GM12878 (cell line): ENCODE measurements around the gene CUEDC1. TPM values are rescaled to one million over a fixed set of nuclear protein-coding genes. Genes with fewer than 3 reads are reported as not detected.
A peak's percentile ranks its signal among the peaks of the same experiment; 100 is the strongest.

ENCODE experiments used
- ATAC-seq: fragments of 200-7000 bp; cut with Tn5 transposase; 3 replicates; pipeline ENCODE4 v1.9.1; 2020; ENCODE audit warnings: mild to moderate bottlenecking, moderate library complexity
- BruUV-seq: library from RNA; stranded (reverse); fragments of 400-500 nt; replicated peaks from 2 replicates; lab custom pipeline; 2021; lab: Mats Ljungman, UMichigan
- CTCF ChIA-PET: fragments of 300-600 bp; sonication (Branson Sonifier 250); formaldehyde crosslinking; extraction: SDS; loops from one replicate; lab custom pipeline; 2021; ENCODE audit warnings: inconsistent platforms; lab: Yijun Ruan, JAX
- POLR2A ChIA-PET: fragments of 350-600 bp; formaldehyde crosslinking; extraction: SDS; loops from one replicate; lab custom pipeline; 2021; ENCODE audit warnings: inconsistent platforms; lab: Charles Lee
- RAD21 ChIA-PET: fragments of 300-600 bp; sonication (Branson Sonifier 250); formaldehyde crosslinking; loops from one replicate; lab custom pipeline; 2023; ENCODE audit warnings: antibody characterized with exemption; ENCODE audit not compliant: unreplicated experiment; lab: Charles Lee
- SMC1A ChIA-PET: fragments of 300-600 bp; sonication (Branson Sonifier 250); formaldehyde crosslinking; loops from one replicate; lab custom pipeline; 2023; ENCODE audit not compliant: unreplicated experiment, uncharacterized antibody; lab: Charles Lee
- DNase-seq: peaks from one replicate; pipeline ENCODE4 v3.0.0-alpha.2; 2011; ENCODE audit warnings: low read depth, low spot score
- FAIRE-seq: peaks from 3 replicates; lab custom pipeline; 2011; peaks lifted over from hg19 to GRCh38; lab: Jason Lieb, UNC
- H2AFZ ChIP-seq: 2 replicates; pipeline ENCODE4 v1.6.0; 2011; ENCODE audit warnings: low read depth, low read length, control low read depth; ENCODE audit not compliant: control insufficient read depth
- H3K27ac ChIP-seq: 2 replicates; pipeline ENCODE4 v1.5.1; 2011; ENCODE audit warnings: control low read depth; ENCODE audit not compliant: control insufficient read depth, insufficient read depth
- H3K27me3 ChIP-seq, 2 experiments: replicated peaks in 1 of 2; 2 replicates each; pipeline versions ENCODE4 v1.6.0 to v1.6.1; 2011; ENCODE audit warnings: low read length in 1 of 2; ENCODE audit not compliant: control insufficient read depth in 2 of 2, insufficient read depth in 2 of 2
- H3K36me3 ChIP-seq, 2 experiments: 2 replicates each; pipeline ENCODE4 v1.5.1; 2011; ENCODE audit warnings: low read length in 1 of 2; ENCODE audit not compliant: control insufficient read depth in 2 of 2, insufficient read depth in 2 of 2
- H3K4me1 ChIP-seq: 2 replicates; pipeline ENCODE4 v1.6.1; 2011; ENCODE audit warnings: mild to moderate bottlenecking, low read length, moderate library complexity, mixed read lengths; ENCODE audit not compliant: control insufficient read depth, insufficient read depth
- H3K4me2 ChIP-seq: 2 replicates; pipeline ENCODE4 v1.6.0; 2011; ENCODE audit warnings: control low read depth; ENCODE audit not compliant: control insufficient read depth, insufficient read depth
- H3K4me3 ChIP-seq: fragments of 200-600 bp; sonication (generic); 2 replicates; pipeline ENCODE4 v1.5.1; 2016
- H3K79me2 ChIP-seq: 2 replicates; pipeline ENCODE4 v1.6.0; 2011; ENCODE audit warnings: low read length; ENCODE audit not compliant: control insufficient read depth, insufficient read depth
- H3K9ac ChIP-seq: 2 replicates; pipeline ENCODE4 v1.8.0; 2011; ENCODE audit warnings: low read length, control low read depth, mixed read lengths; ENCODE audit not compliant: control insufficient read depth, insufficient read depth
- H3K9me3 ChIP-seq: replicated peaks from 3 replicates; pipeline ENCODE4 v1.5.1; 2011; ENCODE audit warnings: mild to moderate bottlenecking, low read length; ENCODE audit not compliant: control insufficient read depth, insufficient read depth
- H4K20me1 ChIP-seq: 2 replicates; pipeline ENCODE4 v1.6.0; 2011; ENCODE audit not compliant: control insufficient read depth, insufficient read depth
- ATF7 ChIP-seq: fragments of 450-650 bp; IDR thresholded peaks from 2 replicates; pipeline ENCODE4 v1.6.1; 2016; ENCODE audit warnings: low read depth, mild to moderate bottlenecking
- DPF2 ChIP-seq: fragments of 450-650 bp; IDR thresholded peaks from 2 replicates; pipeline ENCODE4 v1.6.1; 2017; ENCODE audit warnings: mild to moderate bottlenecking
- EGR1 ChIP-seq, 2 experiments: IDR thresholded peaks; 1 replicate in 1 of 2; 2 replicates in 1 of 2; pipeline ENCODE4 v1.6.1; 2011 to 2012; ENCODE audit warnings: low read depth in 2 of 2, low read length in 2 of 2, borderline replicate concordance in 1 of 2, mild to moderate bottlenecking in 1 of 2, moderate library complexity in 1 of 2
- ETV6 ChIP-seq, 2 experiments: fragments of 450-650 bp in 1 of 2; IDR thresholded peaks in 1 of 2; conservative IDR thresholded peaks in 1 of 2; 2 replicates each; pipeline ENCODE4 v1.6.1; 2014; ENCODE audit warnings: antibody characterized with exemption in 1 of 2, borderline replicate concordance in 1 of 2, low read depth in 1 of 2, mild to moderate bottlenecking in 1 of 2, moderate library complexity in 1 of 2
- GABPA ChIP-seq: IDR thresholded peaks from 2 replicates; pipeline ENCODE4 v1.6.1; 2014; ENCODE audit warnings: antibody characterized with exemption, low read depth, mild to moderate bottlenecking, inconsistent platforms
- IRF4 ChIP-seq: IDR thresholded peaks from 2 replicates; pipeline ENCODE4 v1.6.1; 2011; ENCODE audit warnings: low read depth, low read length
- MLLT1 ChIP-seq: fragments of 450-650 bp; IDR thresholded peaks from 2 replicates; pipeline ENCODE4 v1.6.1; 2016; ENCODE audit warnings: mild to moderate bottlenecking
- MYB ChIP-seq: fragments of 150-350 bp; IDR thresholded peaks from 2 replicates; pipeline ENCODE4 v1.6.1; 2014; ENCODE audit warnings: mild to moderate bottlenecking, low read depth, low read length, borderline replicate concordance
- PML ChIP-seq: IDR thresholded peaks from 2 replicates; pipeline ENCODE4 v1.6.1; 2012; ENCODE audit warnings: low read length, inconsistent platforms
- RBBP5 ChIP-seq: fragments of 200-600 bp; sonication (generic); conservative IDR thresholded peaks from 2 replicates; pipeline ENCODE4 v1.6.1; 2016
- SREBF1 ChIP-seq: IDR thresholded peaks from 2 replicates; pipeline ENCODE4 v1.6.1; 2012; ENCODE audit warnings: mild to moderate bottlenecking, low read length
- STAT1 ChIP-seq: fragments of 450-650 bp; conservative IDR thresholded peaks from 2 replicates; pipeline ENCODE4 v1.6.1; 2014; ENCODE audit warnings: antibody characterized with exemption, mild to moderate bottlenecking
- TCF3 ChIP-seq: IDR thresholded peaks from 2 replicates; pipeline ENCODE4 v1.6.1; 2012; ENCODE audit warnings: low read depth, mild to moderate bottlenecking, low read length, borderline replicate concordance; ENCODE audit not compliant: insufficient read depth
- ZSCAN29 ChIP-seq: fragments of 450-650 bp; IDR thresholded peaks from 2 replicates; pipeline ENCODE4 v1.6.1; 2017; ENCODE audit warnings: mild to moderate bottlenecking, moderate library complexity
- WGBS: methylation state at CpG from one replicate; pipeline ENCODE4 v1.1.6; 2016; ENCODE audit warnings: low lambda C conversion rate; ENCODE audit not compliant: insufficient replicate concordance, insufficient coverage; ENCODE audit errors: missing lambda C conversion rate; 5-methylcytosine and 5-hydroxymethylcytosine counted together
- in situ Hi-C: fragments of 300-500 bp; cut with MboI; formaldehyde crosslinking; loops from 9 replicates; pipeline ENCODE4 v1.14.3; 2018; ENCODE audit warnings: mixed read lengths
- intact Hi-C: fragments of 100-400 bp; cut with micrococcal nuclease; formaldehyde crosslinking; loops from one replicate; pipeline ENCODE4 v1.14.2; 2022; ENCODE audit not compliant: unreplicated experiment
- polyA plus RNA-seq, 11 experiments: library from polyadenylated mRNA; depleted of rRNA in 4 of 11; unstranded in 6 of 11; stranded (reverse) in 5 of 11; fragments of >200 nt; fragmentation: Nextera tagmentation in 4 of 11; fragmentation: Illumina TruSeq in 1 of 11; extraction: Ambion mirVana in 4 of 11; extraction: Trizol in 1 of 11; gene quantifications; 1 replicate in 1 of 11; 2 replicates in 10 of 11; pipeline versions ENCODE4 v1.2.1 to v1.2.3, GENCODE V29; 2011 to 2016; ENCODE audit warnings: inconsistent platforms in 2 of 11, missing spikeins in 2 of 11, low read depth in 1 of 11
- total RNA-seq, 4 experiments: library from RNA; depleted of rRNA in 3 of 4; stranded (reverse); fragments of >200 nt in 3 of 4; fragmentation: Illumina TruSeq in 1 of 4; extraction: Trizol in 1 of 4; gene quantifications; 2 replicates each; pipeline versions ENCODE4 v1.2.1 to v1.2.3, GENCODE V29; 2013 to 2021

CUEDC1 gene
- total and polyA plus RNA-seq, 10 of the 15 experiments (the other 5 are each of a cell fraction or from before 2014, with no cell fraction given) = 0.24 to 7.4 (median 1.8) TPM

- H3K9me3 ChIP-seq = no peaks in the 10 kb centered on the region; the same call in 2 of the 3 replicates
- H3K4me2 ChIP-seq = peak overlapping the region; percentile 44; the same call in 1 of the 2 replicates
- H3K4me1 ChIP-seq = peaks cover 58% of the 10 kb centered on the region
- no peak for DNase-seq
- no peak overlapping the region for H3K9ac ChIP-seq
- BruUV-seq = no TSS peak
- ChIA-PET RAD21 (interaction anchor here (0.6 to 7.3 kb wide), 17 partner anchors 11 to 431 kb away, joined by 3 to 100 read pairs (median 9); partner anchors contain the start of genes CUEDC1 and SRSF1), POLR2A (interaction anchor here (0.7 to 4.7 kb wide), 11 partner anchors 12 to 379 kb away, joined by 3 to 50 read pairs (median 7); partner anchors contain the start of genes CUEDC1 and SRSF1), CTCF (interaction anchor here (0.7 to 8.5 kb wide), 15 partner anchors 10 to 94 kb away, joined by 3 to 134 read pairs (median 4); partner anchors contain the start of gene MRPS23), SMC1A (interaction anchor here (0.8 to 8.1 kb wide), 17 partner anchors 9 to 103 kb away, joined by 3 to 102 read pairs (median 6); partner anchors contain the start of genes CUEDC1 and SRSF1)
- TF ChIP-seq SREBF1 (no peak), ZSCAN29 (no peak), RBBP5 (no peak), MLLT1 (no peak), PML (no peak), DPF2 (no peak), IRF4 (no peak), ATF7 (no peak), GABPA (no peak), STAT1 (no peak), ETV6 (conservative IDR thresholded peaks at IDR 0.05 in 1 of 2, IDR thresholded peaks at IDR 0.05 in 1 of 2; ENCODE audit: borderline replicate concordance in 1 of 2, low read depth in 1 of 2) (no peak), MYB (no peak), EGR1 (IDR thresholded peaks at IDR 0.05; ENCODE audit: borderline replicate concordance in 1 of 2, low read depth in 2 of 2, low read length in 2 of 2) (no peak), TCF3 (no peak)
- H2AFZ ChIP-seq = no peak overlapping the region
- H3K4me3 ChIP-seq = no peak overlapping the region
- WGBS = 94% methylated on average over 7 of the region's 7 CpGs
- intact Hi-C loops = loop anchor here (2.0 to 5.0 kb wide), 3 partner anchors 43 to 433 kb away; partner anchors contain the start of gene MRPS23
- FAIRE-seq = no peak
- H3K27ac ChIP-seq = peak overlapping the region; percentile 85
- ATAC-seq = no peak
- no peaks in the 10 kb centered on the region for H3K27me3 ChIP-seq
- H3K36me3 ChIP-seq = no peaks in the 10 kb centered on the region
- H3K79me2 ChIP-seq = no peaks in the 10 kb centered on the region
- no peaks in the 10 kb centered on the region for H4K20me1 ChIP-seq
- in situ Hi-C loops = no loop called here
Measured at GRCh38 chr17:57903961-57904360, 51.3 kb downstream of the CUEDC1 start.
